SJSA1 (cell line): Measurements from ENCODE around the gene RAPGEF2. TPM values are rescaled to one million over a fixed set of nuclear protein-coding genes. Genes with fewer than 3 reads are reported as not detected.
"Not testable (repeated sequence)": the region's sequence is repeated elsewhere in the genome, so short reads cannot be mapped to it uniquely, and the experiment has no call there.

Experiments
- DNase-seq, 2 experiments: peaks; one replicate each; pipeline ENCODE4 v3.0.0-alpha.2; 2015 to 2020; ENCODE audit warnings: low spot score in 2 of 2, low read depth in 1 of 2
- H3K27ac ChIP-seq: fragments of 250-450 bp; sonication (Bioruptor Pico); 2 replicates; pipeline ENCODE4 v1.5.1; 2020; ENCODE audit warnings: mild to moderate bottlenecking, moderate library complexity
- H3K27me3 ChIP-seq: fragments of 250-450 bp; sonication (Bioruptor Pico); replicated peaks from 2 replicates; pipeline ENCODE4 v1.5.1; 2020; ENCODE audit warnings: mild to moderate bottlenecking, moderate library complexity
- H3K36me3 ChIP-seq: fragments of 250-450 bp; sonication (Bioruptor Pico); 2 replicates; pipeline ENCODE4 v1.5.1; 2020; ENCODE audit warnings: mild to moderate bottlenecking
- H3K4me1 ChIP-seq: fragments of 250-450 bp; sonication (Bioruptor Pico); replicated peaks from 2 replicates; pipeline ENCODE4 v1.6.1; 2021; ENCODE audit warnings: mild to moderate bottlenecking
- H3K4me3 ChIP-seq: fragments of 250-450 bp; sonication (Bioruptor Pico); 2 replicates; pipeline ENCODE4 v1.5.1; 2020; ENCODE audit warnings: mild to moderate bottlenecking
- H3K9me3 ChIP-seq: fragments of 250-450 bp; sonication (Bioruptor Pico); replicated peaks from 2 replicates; pipeline ENCODE4 v1.5.1; 2020; ENCODE audit warnings: mild to moderate bottlenecking
- total RNA-seq: library from RNA; depleted of rRNA; stranded (reverse); fragments of >200 nt; shearing (Covaris generic); gene quantifications from 2 replicates; pipeline ENCODE4 v1.2.3, GENCODE V29; 2014

RAPGEF2 gene
- total RNA-seq, 1 experiment from 2014 or later, result 97.6 TPM

GRCh38 chr4:159106636-159107035 is 3.8 kb downstream of the RAPGEF2 start:
- Histone ChIP-seq H3K36me3 (peaks cover 13% of the 10 kb centered on the region), H3K4me1 (peaks cover 23% of the 10 kb centered on the region), H3K27me3 (0 out of 2 replicates have a peak, but pooled peaks cover 8% of the 10 kb centered on the region), H3K27ac (no peak overlapping the region), H3K4me3 (no peak overlapping the region), H3K9me3 (peaks cover 2% of the 10 kb centered on the region)
- DNase-seq, result no peak

GRCh38 chr4:159107203-159107925 is 4.5 kb downstream of the RAPGEF2 start:
- DNase-seq, result no peak
- Histone ChIP-seq H3K9me3 (peaks cover 2% of the 10 kb centered on the region), H3K36me3 (peaks cover 12% of the 10 kb centered on the region), H3K4me3 (no peak overlapping the region), H3K27ac (no peak overlapping the region), H3K27me3 (0 out of 2 replicates have a peak, but pooled peaks cover 2% of the 10 kb centered on the region), H3K4me1 (peaks cover 20% of the 10 kb centered on the region)

GRCh38 chr4:159108124-159108523 is 5.2 kb downstream of the RAPGEF2 start:
- Histone ChIP-seq H3K4me3 (no peak overlapping the region), H3K36me3 (peaks cover 5% of the 10 kb centered on the region), H3K27ac (no peak overlapping the region), H3K4me1 (peaks cover 17% of the 10 kb centered on the region), H3K27me3 (no peaks in the 10 kb centered on the region), H3K9me3 (no peaks in the 10 kb centered on the region)
- no peak for DNase-seq

GRCh38 chr4:159110961-159111360 is 8.1 kb downstream of the RAPGEF2 start:
- H3K4me3 ChIP-seq, result no peak overlapping the region
- H3K36me3 ChIP-seq, result no peaks in the 10 kb centered on the region
- H3K9me3 ChIP-seq, result no peaks in the 10 kb centered on the region
- peaks cover 2% of the 10 kb centered on the region for H3K4me1 ChIP-seq
- H3K27me3 ChIP-seq, result no peaks in the 10 kb centered on the region
- DNase-seq, result no peak
- H3K27ac ChIP-seq, result no peak overlapping the region

GRCh38 chr4:159111416-159111815 is 8.5 kb downstream of the RAPGEF2 start:
- Histone ChIP-seq H3K9me3 (no peaks in the 10 kb centered on the region), H3K4me1 (no peaks in the 10 kb centered on the region; the same call in 1 of the 2 replicates), H3K4me3 (no peak overlapping the region), H3K27ac (no peak overlapping the region), H3K27me3 (no peaks in the 10 kb centered on the region), H3K36me3 (no peaks in the 10 kb centered on the region)
- DNase-seq, result no peak

GRCh38 chr4:159113366-159113765 is 10.5 kb downstream of the RAPGEF2 start:
- not testable (repeated sequence) for H3K27ac ChIP-seq, H3K36me3 ChIP-seq, DNase-seq, H3K4me1 ChIP-seq, H3K27me3 ChIP-seq, H3K9me3 ChIP-seq, H3K4me3 ChIP-seq

GRCh38 chr4:159116098-159116497 is 13.2 kb downstream of the RAPGEF2 start:
- H3K27me3 ChIP-seq, DNase-seq, H3K9me3 ChIP-seq, H3K4me3 ChIP-seq, H3K4me1 ChIP-seq, H3K36me3 ChIP-seq, H3K27ac ChIP-seq: not testable (repeated sequence)

- not testable (repeated sequence) for H3K4me1 ChIP-seq, H3K4me3 ChIP-seq, DNase-seq, H3K27ac ChIP-seq, H3K36me3 ChIP-seq, H3K27me3 ChIP-seq, H3K9me3 ChIP-seq
Measured at GRCh38 chr4:159116693-159117092, 13.8 kb downstream of the RAPGEF2 start.

- no peaks in the 10 kb centered on the region for H3K4me1 ChIP-seq
- no peaks in the 10 kb centered on the region for H3K36me3 ChIP-seq
- no peaks in the 10 kb centered on the region for H3K27me3 ChIP-seq
- no peak for DNase-seq
- H3K4me3 ChIP-seq, result no peak overlapping the region
- H3K9me3 ChIP-seq, result no peaks in the 10 kb centered on the region
- H3K27ac ChIP-seq, result no peak overlapping the region
Measured at GRCh38 chr4:159117564-159117963, 14.7 kb downstream of the RAPGEF2 start.

GRCh38 chr4:159117968-159118367 is 15.1 kb downstream of the RAPGEF2 start:
- no peaks in the 10 kb centered on the region for H3K9me3 ChIP-seq
- H3K27me3 ChIP-seq, result no peaks in the 10 kb centered on the region
- H3K4me1 ChIP-seq, result no peaks in the 10 kb centered on the region

GRCh38 chr4:159121371-159121770 is 18.5 kb downstream of the RAPGEF2 start:
- Histone ChIP-seq H3K9me3 (no peaks in the 10 kb centered on the region), H3K27ac (no peak overlapping the region), H3K27me3 (no peaks in the 10 kb centered on the region), H3K36me3 (no peaks in the 10 kb centered on the region), H3K4me1 (no peaks in the 10 kb centered on the region), H3K4me3 (no peak overlapping the region)
- no peak for DNase-seq

More at GRCh38 chr4:159117968-159118367, 15.1 kb downstream of the RAPGEF2 start:
- DNase-seq, result no peak
- H3K27ac ChIP-seq, result no peak overlapping the region
- no peaks in the 10 kb centered on the region for H3K36me3 ChIP-seq
- no peak overlapping the region for H3K4me3 ChIP-seq

- no peak overlapping the region for H3K27ac ChIP-seq
- no peaks in the 10 kb centered on the region for H3K4me1 ChIP-seq
- H3K4me3 ChIP-seq, result no peak overlapping the region
- H3K9me3 ChIP-seq, result no peaks in the 10 kb centered on the region
- H3K36me3 ChIP-seq, result no peaks in the 10 kb centered on the region
- no peaks in the 10 kb centered on the region for H3K27me3 ChIP-seq
- no peak for DNase-seq
Measured at GRCh38 chr4:159126716-159127115, 23.8 kb downstream of the RAPGEF2 start.

GRCh38 chr4:159127745-159128518 is 25.1 kb downstream of the RAPGEF2 start:
- Histone ChIP-seq H3K27me3 (0 out of 2 replicates have a peak, but pooled peaks cover 3% of the 10 kb centered on the region), H3K36me3 (no peaks in the 10 kb centered on the region), H3K9me3 (no peaks in the 10 kb centered on the region), H3K4me3 (no peak overlapping the region), H3K4me1 (no peaks in the 10 kb centered on the region), H3K27ac (no peak overlapping the region)
- DNase-seq, result no peak

GRCh38 chr4:159129814-159130550 is 27.1 kb downstream of the RAPGEF2 start:
- H3K36me3 ChIP-seq, result no peaks in the 10 kb centered on the region
- no peaks in the 10 kb centered on the region for H3K9me3 ChIP-seq
- no peaks in the 10 kb centered on the region for H3K4me1 ChIP-seq
- no peak overlapping the region for H3K27ac ChIP-seq
- no peak overlapping the region for H3K4me3 ChIP-seq
- 0 out of 2 replicates have a peak, but pooled peaks cover 3% of the 10 kb centered on the region for H3K27me3 ChIP-seq
- no peak for DNase-seq
